Measurements from ENCODE around the gene BMP4. TPM values are rescaled to one million over a fixed set of nuclear protein-coding genes. Genes with fewer than 3 reads are reported as not detected.

The BMP4 gene
- total and polyA plus RNA-seq, 2 of the 13 experiments (the other 11 are each of a cell fraction or from before 2014, with no cell fraction given) = 56.4 to 169 TPM

- Histone ChIP-seq H3K27ac (ENCODE audit: extremely low read length, insufficient read depth, low read length) (no peak overlapping the region), H2AFZ (ENCODE audit: low read length) (no peak overlapping the region), H4K20me1 (ENCODE audit: insufficient read depth, low read length) (no peaks in the 10 kb centered on the region), H3K4me2 (ENCODE audit: low read depth, low read length) (no peak overlapping the region), H3K36me3 (replicated peaks in 1 of 2; ENCODE audit: control insufficient read depth in 1 of 2, insufficient read depth in 2 of 2, low read length in 2 of 2) (no peaks in the 10 kb centered on the region), H3K27me3 (ENCODE audit: control insufficient read depth in 1 of 2, insufficient read depth in 2 of 2, low read length in 2 of 2) (no peaks in the 10 kb centered on the region), H3K79me2 (ENCODE audit: insufficient read depth, low read length) (no peaks in the 10 kb centered on the region), H3K9me3 (ENCODE audit: low read length) (no peaks in the 10 kb centered on the region), H3K9ac (ENCODE audit: insufficient read depth, low read depth, low read length) (no peak overlapping the region), H3K4me3 (replicated peaks in 1 of 3; ENCODE audit: insufficient read depth in 1 of 3, low read depth in 2 of 3, low read length in 3 of 3) (no peak overlapping the region), H3K4me1 (ENCODE audit: insufficient read depth, low read length) (peaks cover 22% of the 10 kb centered on the region)
- no TSS peak for BruUV-seq (replicated peaks)
- no peak for FAIRE-seq
- no peak for ATAC-seq
- CTCF ChIA-PET (ENCODE audit: low intra/inter-chr PET ratio, low total read pairs) = no interaction called here
- intact Hi-C loops (cut with micrococcal nuclease; ENCODE audit: unreplicated experiment) = no loop called here
- POLR2A ChIA-PET = no interaction called here
- DNase-seq (ENCODE audit: low spot score) = no peak
- WGBS (ENCODE audit: low lambda C conversion rate) = 76% methylated on average over 1 of the region's 1 CpG
- in situ Hi-C loops (cut with HindIII; ENCODE audit: extremely low pct_ligation_motif_present, low pct_unique_long_range_greater_than_20kb) = no loop called here
- TF ChIP-seq MED1 (CRISPR knock-in tag; IDR thresholded peaks at IDR 0.05) = no peak
- TF ChIP-seq HOXA5 (CRISPR knock-in tag; IDR thresholded peaks at IDR 0.05) = no peak
- TF ChIP-seq TCF7 (IDR thresholded peaks at IDR 0.05; ENCODE audit: low read depth) = no peak
- no peak for TF ChIP-seq XRCC5 (optimal IDR thresholded peaks at IDR 0.05; ENCODE audit: low read length)
- TF ChIP-seq PRDM10 (CRISPR knock-in tag; IDR thresholded peaks at IDR 0.05; ENCODE audit: low read depth) = no peak
- TF ChIP-seq ZMAT3 (CRISPR knock-in tag; conservative IDR thresholded peaks at IDR 0.05) = no peak
- no peak for TF ChIP-seq MYPOP (CRISPR knock-in tag; IDR thresholded peaks at IDR 0.05)
- no peak for TF ChIP-seq POLR2A (IDR thresholded peaks at IDR 0.05; ENCODE audit: insufficient read depth in 1 of 2, low read depth in 2 of 2, low read length in 2 of 2)
- no peak for TF ChIP-seq IRX3 (CRISPR knock-in tag; IDR thresholded peaks at IDR 0.05; ENCODE audit: borderline replicate concordance, low read depth)
- no peak for TF ChIP-seq ZNF703 (CRISPR knock-in tag; IDR thresholded peaks at IDR 0.05; ENCODE audit: borderline replicate concordance)
- TF ChIP-seq TCF12 (IDR thresholded peaks at IDR 0.05) = no peak
- TF ChIP-seq TCF12 (CRISPR knock-in tag; IDR thresholded peaks at IDR 0.05) = no peak
- TF ChIP-seq ZBTB10 (CRISPR knock-in tag; IDR thresholded peaks at IDR 0.05; ENCODE audit: borderline replicate concordance) = no peak
- no peak for TF ChIP-seq ZNF143 (CRISPR knock-in tag; IDR thresholded peaks at IDR 0.05)
- TF ChIP-seq DZIP1 (CRISPR knock-in tag; IDR thresholded peaks at IDR 0.05) = no peak
- no peak for TF ChIP-seq ATF3 (CRISPR knock-in tag; IDR thresholded peaks at IDR 0.05)
Observed at GRCh38 chr14:53902307-53902706, 54.3 kb downstream of the BMP4 start.

Measured in HepG2 (cell line).